GM21526 (cell line): ENCODE measurements around the gene CSNK1E.
"Not testable (repeated sequence)": the region's sequence is repeated elsewhere in the genome, so short reads cannot be mapped to it uniquely, and the experiment has no call there.

Source experiments
- ATAC-seq: cut with Tn5 transposase; IDR thresholded peaks from one replicate; pipeline ENCODE4 v1.9.1; 2021; ENCODE audit warnings: moderate library complexity; ENCODE audit not compliant: unreplicated experiment, low FRiP score

CSNK1E gene

DNA sequence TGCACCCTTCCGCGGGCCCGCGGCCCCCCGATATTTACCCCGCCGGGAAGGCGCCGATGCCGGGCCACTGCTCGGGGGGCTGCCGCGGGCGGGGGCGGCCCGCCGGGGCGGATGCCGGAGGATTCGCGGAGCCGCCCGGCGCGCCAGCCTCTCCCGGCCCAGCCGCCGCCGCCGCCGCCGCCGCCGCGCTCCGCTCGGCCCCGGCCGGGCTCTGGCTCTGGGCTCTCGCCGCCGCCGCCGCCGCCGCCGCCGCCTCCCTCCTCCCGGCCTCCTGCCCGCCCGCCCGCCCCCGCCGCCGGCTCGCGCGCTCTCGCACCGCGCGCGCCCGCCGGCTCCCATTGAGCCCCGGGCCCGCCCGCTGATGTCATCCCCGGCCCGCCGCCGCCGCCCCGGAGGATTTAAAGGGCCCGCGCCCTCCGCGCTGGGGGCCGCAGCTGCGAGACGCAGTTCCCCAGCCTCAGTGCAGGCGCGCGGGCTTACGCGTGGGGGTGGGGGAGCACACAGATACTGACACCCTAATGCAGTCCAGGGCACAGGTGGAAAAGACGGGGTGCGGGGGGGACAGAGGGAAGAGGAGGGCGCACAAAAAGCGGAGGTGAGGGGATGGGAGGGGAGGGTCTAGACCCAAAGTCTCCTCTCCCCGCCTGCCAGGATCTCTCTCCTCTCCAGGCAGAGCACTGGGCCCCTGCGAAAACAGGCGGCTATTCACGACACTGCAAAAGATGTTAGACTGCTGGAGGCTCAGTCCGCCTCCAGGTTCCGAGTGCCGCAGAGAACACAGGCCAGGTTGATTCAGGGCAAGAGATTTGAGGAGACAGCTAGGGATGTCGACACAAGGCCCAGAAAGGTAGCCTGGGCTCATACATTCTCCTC is at the start of gene CSNK1E:
Gene CSNK1E, minus strand, starts transcription at position 312 of the 873 bp plus-strand sequence. CDS start 3,276 bp downstream, outside the sequence.
- no peak for ATAC-seq

DNA sequence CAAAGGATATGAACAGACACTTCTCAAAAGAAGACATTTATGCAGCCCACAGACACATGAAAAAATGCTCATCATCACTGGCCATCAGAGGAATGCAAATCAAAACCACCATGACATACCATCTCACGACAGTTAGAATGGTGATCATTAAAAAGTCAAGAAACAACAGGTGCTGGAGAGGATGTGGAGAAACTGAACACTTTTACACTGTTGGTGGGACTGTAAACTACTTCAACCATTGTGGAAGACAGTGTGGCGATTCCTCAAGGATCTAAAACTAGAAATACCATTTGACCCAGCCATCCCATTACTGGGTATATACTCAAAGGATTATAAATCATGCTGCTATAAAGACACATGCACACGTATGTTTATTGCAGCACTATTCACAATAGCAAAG is 48.6 kb upstream of the CSNK1E start:
- not testable (repeated sequence) for ATAC-seq

DNA sequence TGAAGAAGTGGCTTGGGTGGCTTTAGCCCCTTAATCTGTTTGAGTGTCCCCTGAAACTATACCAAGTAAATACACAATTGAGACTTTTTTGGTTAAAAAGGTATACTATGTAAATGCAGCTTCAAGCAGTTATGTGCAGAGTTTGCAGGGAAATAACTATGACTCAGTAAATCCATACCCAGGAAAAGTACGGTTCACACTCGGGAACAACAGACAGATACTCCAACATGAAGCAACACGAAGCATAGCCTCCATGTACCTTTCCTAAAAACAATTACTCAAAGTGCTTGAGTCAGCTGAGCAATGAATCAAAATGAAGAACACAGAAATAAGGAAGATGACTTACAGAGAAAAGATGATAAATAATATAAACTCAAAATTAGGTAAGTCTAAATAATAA is 47.9 kb upstream of the CSNK1E start:
- ATAC-seq = not testable (repeated sequence)

DNA sequence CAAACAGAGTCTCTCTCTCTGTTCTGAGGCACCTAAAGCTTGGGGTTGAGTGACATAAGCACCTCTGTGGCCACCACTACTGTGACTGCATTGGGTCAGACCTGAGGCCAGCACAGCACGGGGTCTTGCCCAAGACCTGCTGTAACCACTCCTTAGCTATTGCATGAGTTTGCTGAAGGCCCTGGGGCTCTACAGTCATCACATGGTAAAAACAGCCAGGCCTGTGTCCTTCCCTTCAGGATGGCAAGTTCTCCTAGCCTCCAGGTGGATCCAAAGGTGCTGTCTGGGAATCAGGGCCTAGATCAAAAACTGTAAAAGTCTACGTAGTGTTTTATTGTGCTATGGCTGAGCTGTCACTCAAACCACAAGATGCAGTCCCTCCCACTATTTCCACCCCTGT is 43.3 kb upstream of the CSNK1E start:
- ATAC-seq = not testable (repeated sequence)

- ATAC-seq = not testable (repeated sequence)
These were observed 42.6 kb upstream of the CSNK1E start for GRCh38 chr22:38359817-38360216.

DNA sequence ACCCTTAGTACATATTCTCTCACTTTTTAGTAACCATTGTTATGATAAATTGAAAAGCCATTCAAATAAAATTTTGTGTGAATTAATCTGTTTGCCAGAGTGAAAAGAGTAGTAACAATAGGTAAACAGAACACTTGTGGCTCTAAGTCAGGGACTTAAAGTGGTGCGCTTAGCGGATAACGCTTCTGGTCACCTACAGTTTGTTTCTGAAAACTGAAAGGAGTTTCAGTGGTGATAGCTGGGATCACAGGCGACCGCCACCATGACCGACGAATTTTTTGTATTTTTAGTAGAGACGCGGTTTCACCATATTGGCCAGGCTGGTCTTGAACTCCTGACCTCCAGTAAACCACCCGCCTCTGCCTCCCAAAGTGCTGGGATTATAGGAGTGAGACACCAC is 40.7 kb upstream of the CSNK1E start:
- not testable (repeated sequence) for ATAC-seq

DNA sequence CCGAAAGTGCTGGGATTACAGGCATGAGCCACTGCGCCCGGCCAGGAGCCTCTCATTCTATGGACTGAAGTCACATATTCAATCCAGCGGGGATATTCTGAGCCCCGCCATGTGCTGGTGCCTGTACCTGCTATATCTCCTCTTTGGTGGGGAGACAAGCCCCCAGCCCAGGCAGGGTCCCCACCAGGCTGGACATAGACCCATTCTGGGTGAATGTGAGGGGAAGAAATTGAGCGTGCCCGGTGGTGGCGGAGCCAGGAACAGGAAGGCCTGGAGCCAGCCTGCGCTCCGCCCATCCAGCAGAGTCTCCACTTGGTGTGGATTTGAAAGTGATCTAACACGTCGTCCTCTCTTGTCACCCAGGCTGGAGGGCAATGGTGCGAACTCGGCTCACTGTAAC is 38.0 kb upstream of the CSNK1E start:
- ATAC-seq = no peak

GRCh38 chr22:38353701-38354100 is 36.5 kb upstream of the CSNK1E start:
- ATAC-seq = no peak

- ATAC-seq = peak; percentile 50
These were observed 36.0 kb upstream of the CSNK1E start for GRCh38 chr22:38353142-38353629.

- no peak for ATAC-seq
These were observed 35.2 kb upstream of the CSNK1E start for GRCh38 chr22:38352436-38352835.

- no peak for ATAC-seq
These were observed 33.5 kb upstream of the CSNK1E start for GRCh38 chr22:38350444-38351359.

GRCh38 chr22:38348751-38349496 is 31.7 kb upstream of the CSNK1E start:
- ATAC-seq = no peak

GRCh38 chr22:38347944-38348750 is 30.9 kb upstream of the CSNK1E start:
- ATAC-seq = no peak

DNA sequence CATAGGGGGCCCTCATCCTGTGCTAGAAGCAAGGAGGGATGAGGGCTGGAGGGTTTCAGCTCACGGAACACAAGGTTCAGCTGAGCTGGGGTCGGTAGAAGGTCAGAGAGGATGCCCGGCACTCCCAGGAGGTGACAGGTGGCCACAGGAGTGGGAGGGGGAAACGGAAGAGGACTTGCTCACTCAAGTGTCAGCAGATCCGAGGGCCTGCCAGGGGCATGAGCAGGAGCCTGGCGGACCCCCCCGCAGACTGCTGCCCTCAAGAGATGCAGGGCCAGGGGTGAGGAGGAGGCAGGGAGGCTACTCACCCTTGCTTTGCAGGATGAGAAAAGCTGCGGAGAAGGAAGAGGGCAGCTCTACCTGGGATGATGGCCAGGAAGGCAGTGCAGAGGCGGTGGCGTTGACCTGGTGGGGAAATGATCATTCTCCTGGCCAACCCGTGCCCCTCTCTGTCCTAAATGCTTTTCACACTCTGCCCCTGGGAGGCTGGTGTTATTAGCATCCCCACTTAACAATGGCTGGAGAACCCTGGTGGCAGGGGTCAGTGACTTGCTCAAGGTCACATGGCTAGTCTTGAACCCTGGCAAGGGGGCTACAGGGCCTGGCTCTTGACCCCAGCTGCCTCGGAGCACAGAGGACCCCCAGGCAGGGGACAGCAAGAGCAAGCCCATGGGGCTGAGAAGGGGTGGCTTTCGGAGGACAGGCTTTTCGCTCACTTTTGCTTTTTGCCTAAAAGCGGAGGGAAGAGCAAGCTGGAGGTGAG is 30.1 kb upstream of the CSNK1E start:
- no peak for ATAC-seq

DNA sequence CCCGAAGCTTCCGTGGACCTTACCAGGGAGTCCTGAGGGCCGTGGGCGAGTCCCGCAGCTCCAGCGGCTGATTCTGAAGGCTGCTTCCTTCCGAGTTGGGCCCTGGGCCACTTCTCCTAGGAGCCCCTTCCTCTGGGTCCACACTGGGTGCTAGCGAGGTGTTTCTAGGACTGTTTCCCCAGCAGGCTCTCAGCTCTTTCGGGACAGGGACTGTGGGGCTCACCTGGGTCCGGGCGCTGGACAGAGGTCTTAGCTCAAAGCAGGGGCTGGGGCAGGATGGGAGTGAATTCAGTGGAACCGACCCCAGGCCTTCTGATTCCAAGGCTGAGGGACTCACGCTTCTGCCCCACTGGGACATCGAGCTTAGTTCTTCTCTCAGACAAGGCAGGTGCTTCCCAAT is 29.3 kb upstream of the CSNK1E start:
- ATAC-seq = no peak

- ATAC-seq = no peak
These were observed 28.5 kb upstream of the CSNK1E start for GRCh38 chr22:38345782-38346181.

DNA sequence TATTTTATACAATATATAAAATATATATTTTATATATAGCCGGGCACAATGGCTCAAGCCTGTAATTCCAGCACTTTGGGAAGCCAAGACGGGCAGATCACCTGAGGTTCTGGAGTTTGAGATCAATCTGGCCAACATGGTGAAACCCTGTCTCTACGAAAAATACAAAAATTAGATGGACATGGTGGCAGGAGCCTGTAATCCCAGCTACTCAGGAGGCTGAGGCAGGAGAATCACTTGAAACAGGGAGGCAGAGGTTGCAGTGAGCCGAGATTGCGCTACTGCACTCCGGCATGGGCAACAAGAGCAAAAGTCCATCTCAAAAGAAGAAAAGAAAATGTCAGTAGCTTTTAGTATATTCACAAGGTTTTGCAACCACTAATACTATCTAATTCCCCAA is 22.7 kb upstream of the CSNK1E start:
- ATAC-seq = not testable (repeated sequence)

DNA sequence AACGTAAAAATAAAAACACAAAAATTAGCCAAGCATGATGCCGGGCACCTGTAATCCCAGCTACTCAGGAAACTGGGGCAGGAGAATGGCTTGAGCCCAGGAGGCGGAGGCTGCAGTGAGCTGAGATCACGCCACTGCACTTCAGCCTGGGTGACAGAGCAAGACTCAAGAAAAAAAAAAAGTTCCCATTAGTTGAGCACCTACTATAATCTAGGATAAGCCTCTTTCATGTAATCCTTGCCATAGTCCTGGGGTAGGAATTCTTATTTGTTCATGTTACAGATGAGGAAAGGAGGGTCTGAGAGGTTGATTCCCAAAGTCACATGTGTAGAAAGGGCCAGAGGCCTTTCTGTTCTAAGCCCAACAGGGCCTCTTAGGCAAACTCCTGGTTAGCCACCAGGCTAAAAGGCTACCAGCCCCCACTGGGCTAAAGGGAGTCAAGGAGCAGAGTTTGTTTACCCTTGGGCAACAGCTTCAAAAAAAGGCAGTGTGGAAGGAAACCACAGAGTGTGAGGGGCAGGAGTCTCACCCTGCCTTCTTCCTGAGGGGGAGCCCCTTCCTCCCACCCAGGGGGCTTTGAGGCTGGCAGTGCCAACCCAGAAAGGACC is 21.6 kb upstream of the CSNK1E start:
- ATAC-seq = no peak
